ENCODE measurements around the gene ARPC1B.
A peak's percentile ranks its signal among the peaks of the same experiment; 100 is the strongest.
"Not testable (repeated sequence)": the region's sequence is repeated elsewhere in the genome, so short reads cannot be mapped to it uniquely, and the experiment has no call there.

The ARPC1B gene

GRCh38 chr7:99408379-99409191 is 34.1 kb downstream of the ARPC1B start, which contains the start of the genes BUD31 and PDAP1:
BUD31 (plus strand) TSS chr7:99408969; CDS start chr7:99411093, 2,124 bp downstream.
PDAP1 (minus strand) TSS chr7:99408597; CDS start chr7:99408548, 49 bp downstream.
- H3K4me3 ChIP-seq (ENCODE audit: low read depth, low read length) = peak within 1 kb of the TSS; percentile 85

GRCh38 chr7:99409192-99409572 is 34.7 kb downstream of the ARPC1B start:
- H3K4me3 ChIP-seq (ENCODE audit: low read depth, low read length) = peak overlapping the region; percentile 85

- H3K4me3 ChIP-seq (ENCODE audit: low read depth, low read length) = peak overlapping the region; percentile 85
Observed at GRCh38 chr7:99409806-99410205, 35.3 kb downstream of the ARPC1B start.

- no peak overlapping the region for H3K4me3 ChIP-seq (ENCODE audit: low read depth, low read length)
Observed at GRCh38 chr7:99410635-99411034, 36.1 kb downstream of the ARPC1B start.

GRCh38 chr7:99415513-99416127 is 41.1 kb downstream of the ARPC1B start:
- not testable (repeated sequence) for H3K4me3 ChIP-seq (ENCODE audit: low read depth, low read length)

- H3K4me3 ChIP-seq (ENCODE audit: low read depth, low read length) = no peak overlapping the region
Observed at GRCh38 chr7:99418260-99418659, 43.7 kb downstream of the ARPC1B start.

- no peak overlapping the region for H3K4me3 ChIP-seq (ENCODE audit: low read depth, low read length)
Observed at GRCh38 chr7:99419323-99420021, 44.9 kb downstream of the ARPC1B start.

GRCh38 chr7:99420213-99420612 is 45.7 kb downstream of the ARPC1B start:
- no peak overlapping the region for H3K4me3 ChIP-seq (ENCODE audit: low read depth, low read length)

GRCh38 chr7:99420986-99421385 is 46.5 kb downstream of the ARPC1B start:
- no peak overlapping the region for H3K4me3 ChIP-seq (ENCODE audit: low read depth, low read length)

GRCh38 chr7:99422186-99422585 is 47.7 kb downstream of the ARPC1B start:
- H3K4me3 ChIP-seq (ENCODE audit: low read depth, low read length) = no peak overlapping the region

- no peak overlapping the region for H3K4me3 ChIP-seq (ENCODE audit: low read depth, low read length)
Observed at GRCh38 chr7:99422625-99423024, 48.1 kb downstream of the ARPC1B start.

- H3K4me3 ChIP-seq (ENCODE audit: low read depth, low read length) = no peak overlapping the region
Observed at GRCh38 chr7:99424932-99425730, 50.6 kb downstream of the ARPC1B start.

- H3K4me3 ChIP-seq (ENCODE audit: low read depth, low read length) = no peak overlapping the region
Observed at GRCh38 chr7:99428972-99429566, 54.5 kb downstream of the ARPC1B start.

- H3K4me3 ChIP-seq (ENCODE audit: low read depth, low read length) = no peak overlapping the region
Observed at GRCh38 chr7:99429756-99430155, 55.2 kb downstream of the ARPC1B start.

GRCh38 chr7:99431756-99432540 is 57.4 kb downstream of the ARPC1B start:
- not testable (repeated sequence) for H3K4me3 ChIP-seq (ENCODE audit: low read depth, low read length)

- H3K4me3 ChIP-seq (ENCODE audit: low read depth, low read length) = no peak overlapping the region
Observed at GRCh38 chr7:99433158-99433557, 58.6 kb downstream of the ARPC1B start.

- H3K4me3 ChIP-seq (ENCODE audit: low read depth, low read length) = peak overlapping the region; percentile 85
Observed at GRCh38 chr7:99437946-99438572, 63.5 kb downstream of the ARPC1B start.

- H3K4me3 ChIP-seq (ENCODE audit: low read depth, low read length) = peak within 1 kb of the TSS; percentile 85
Observed at GRCh38 chr7:99438573-99439480, 64.3 kb downstream of the ARPC1B start, which contains the start of the genes CPSF4 and PTCD1. CPSF4 (plus strand) TSS chr7:99438943; CDS start chr7:99439083, 140 bp downstream. PTCD1 (minus strand) TSS chr7:99438798; CDS start chr7:99435242, 3,556 bp downstream.
